Measurements from ENCODE around the gene BEGAIN. TPM values are rescaled to one million over a fixed set of nuclear protein-coding genes. Genes with fewer than 3 reads are reported as not detected.
"Not testable (repeated sequence)": the region's sequence is repeated elsewhere in the genome, so short reads cannot be mapped to it uniquely, and the experiment has no call there.

BEGAIN gene
- total and polyA plus RNA-seq, 11 donors, result 0.14 to 2.8 (median 0.75) TPM

DNA sequence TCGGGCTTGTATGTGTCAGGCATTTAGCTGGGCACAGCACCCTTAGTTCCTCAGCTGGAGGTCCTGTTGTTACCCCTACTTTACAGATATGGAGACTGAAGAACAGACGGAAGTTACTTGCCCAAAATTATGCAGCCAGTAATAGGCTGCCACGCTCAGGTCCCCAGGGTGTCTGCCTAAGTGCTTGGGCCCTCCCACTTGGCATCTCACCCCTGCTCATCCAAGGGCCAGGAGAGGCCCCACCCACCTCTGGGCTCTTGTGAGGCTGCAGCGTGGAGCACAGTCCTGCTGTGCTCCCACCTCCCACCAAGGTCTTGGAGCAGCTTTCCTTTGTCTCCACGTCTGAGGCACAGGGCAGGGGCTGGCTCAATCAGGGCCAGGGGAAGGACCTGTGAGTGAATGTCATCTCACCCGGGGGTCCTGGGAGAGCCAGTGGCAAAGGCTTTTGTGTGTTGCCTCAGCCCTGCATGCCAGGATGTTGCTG lies 64.6 kb downstream of the BEGAIN start:
- 42 to 69% (median 61%) methylated on average over 3 to 6 of the region's 6 CpGs for WGBS, 4 donors
- Histone ChIP-seq H3K9me3 (peaks cover 0 to 4% (median 0%) of the 10 kb centered on the region in 12 donors), H3K36me3 (peaks cover 0 to 14% (median 6%) of the 10 kb centered on the region in 9 donors), H3K4me1 (no peaks in the 10 kb centered on the region), H3K27ac (no peak overlapping the region), H3K27me3 (no peaks in the 10 kb centered on the region), H3K4me3 (no peak overlapping the region)
- intact Hi-C loops (cut with DNase I), result loop anchor here in 1 of 10 donors (10.0 kb wide), 1 partner anchor 122 kb away; no protein-coding TSS in a partner anchor
- TF ChIP-seq POLR2A (IDR thresholded peaks at IDR 0.05), result no peak
- TF ChIP-seq, protein P1, sequence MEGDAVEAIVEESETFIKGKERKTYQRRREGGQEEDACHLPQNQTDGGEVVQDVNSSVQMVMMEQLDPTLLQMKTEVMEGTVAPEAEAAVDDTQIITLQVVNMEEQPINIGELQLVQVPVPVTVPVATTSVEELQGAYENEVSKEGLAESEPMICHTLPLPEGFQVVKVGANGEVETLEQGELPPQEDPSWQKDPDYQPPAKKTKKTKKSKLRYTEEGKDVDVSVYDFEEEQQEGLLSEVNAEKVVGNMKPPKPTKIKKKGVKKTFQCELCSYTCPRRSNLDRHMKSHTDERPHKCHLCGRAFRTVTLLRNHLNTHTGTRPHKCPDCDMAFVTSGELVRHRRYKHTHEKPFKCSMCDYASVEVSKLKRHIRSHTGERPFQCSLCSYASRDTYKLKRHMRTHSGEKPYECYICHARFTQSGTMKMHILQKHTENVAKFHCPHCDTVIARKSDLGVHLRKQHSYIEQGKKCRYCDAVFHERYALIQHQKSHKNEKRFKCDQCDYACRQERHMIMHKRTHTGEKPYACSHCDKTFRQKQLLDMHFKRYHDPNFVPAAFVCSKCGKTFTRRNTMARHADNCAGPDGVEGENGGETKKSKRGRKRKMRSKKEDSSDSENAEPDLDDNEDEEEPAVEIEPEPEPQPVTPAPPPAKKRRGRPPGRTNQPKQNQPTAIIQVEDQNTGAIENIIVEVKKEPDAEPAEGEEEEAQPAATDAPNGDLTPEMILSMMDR (IDR thresholded peaks at IDR 0.05), result no peak
- DNase-seq (peak in 2 of 5 donors; percentile 4 to 16), ATAC-seq (peak in 1 of 4 donors; percentile 24)

DNA sequence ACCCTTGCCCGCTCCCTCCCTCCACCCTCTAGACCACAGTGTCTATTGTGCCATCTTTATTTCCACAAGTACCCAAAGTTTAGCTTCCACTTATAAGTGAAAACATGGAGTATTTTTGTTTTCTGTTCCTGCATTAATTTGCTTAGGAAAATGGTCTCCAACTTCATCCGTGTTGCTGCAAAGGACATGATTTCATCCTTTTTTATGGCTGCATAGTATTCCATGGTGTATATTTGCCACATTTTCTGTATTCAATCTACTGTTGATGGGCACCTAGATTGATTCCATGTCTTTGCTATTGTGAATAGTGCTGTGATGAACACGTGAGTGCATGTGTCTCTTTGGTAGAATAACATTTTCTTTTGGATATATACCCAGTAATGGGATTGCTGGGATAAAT lies 81.2 kb downstream of the BEGAIN start:
- 93 to 97% (median 96%) methylated on average over 3 of the region's 3 CpGs for WGBS, 4 donors
- intact Hi-C loops (cut with DNase I); ATAC-seq; DNase-seq; H3K4me1 ChIP-seq; H3K27ac ChIP-seq; H3K4me3 ChIP-seq; H3K27me3 ChIP-seq; H3K36me3 ChIP-seq: not testable (repeated sequence)
- H3K9me3 ChIP-seq, result peaks cover 0 to 38% (median 5%) of the 10 kb centered on the region in 12 donors

DNA sequence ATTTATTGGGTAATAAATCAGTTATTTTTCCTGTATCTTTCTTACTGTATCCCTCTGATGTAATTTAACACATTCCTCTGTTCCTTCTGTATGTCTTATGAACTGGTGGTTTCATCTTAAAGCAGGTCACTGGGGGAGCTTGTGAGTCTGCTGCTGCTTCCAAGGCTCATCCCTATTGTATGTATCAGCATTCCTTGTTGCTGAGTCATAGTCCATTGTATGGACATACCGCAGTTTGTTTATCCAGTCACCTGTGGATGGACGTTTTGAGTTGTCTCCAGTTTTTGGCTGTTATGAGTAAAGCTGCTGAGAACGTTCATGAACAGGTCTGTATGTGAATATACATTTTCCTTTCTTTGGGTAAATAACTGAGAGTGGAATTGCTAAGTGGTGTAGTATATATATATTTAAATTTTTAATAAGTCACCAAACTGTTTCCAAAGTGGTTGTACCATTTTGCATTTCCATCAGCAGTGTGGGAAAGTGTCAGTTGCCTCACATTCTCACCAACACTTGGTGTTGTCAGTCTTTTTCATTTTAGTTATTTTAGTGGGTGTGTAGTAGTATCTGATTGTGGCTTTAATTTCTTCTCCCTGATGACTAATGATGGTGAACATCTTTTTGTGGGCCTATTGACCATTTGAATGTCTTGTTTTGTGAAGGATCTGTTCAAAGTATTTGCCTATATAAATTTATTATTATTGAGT lies 82.7 kb downstream of the BEGAIN start:
- no peak for TF ChIP-seq POLR2A (IDR thresholded peaks at IDR 0.05)
- TF ChIP-seq, protein P1 (IDR thresholded peaks at IDR 0.05), result no peak
- Histone ChIP-seq H3K36me3 (no peaks in the 10 kb centered on the region), H3K27ac (no peak overlapping the region), H3K4me3 (no peak overlapping the region), H3K4me1 (no peaks in the 10 kb centered on the region), H3K9me3 (peaks cover 0 to 38% (median 5%) of the 10 kb centered on the region in 12 donors), H3K27me3 (no peaks in the 10 kb centered on the region)
- ATAC-seq (no peak), DNase-seq (no peak)
- intact Hi-C loops (cut with DNase I), result no loop called here
- WGBS, 4 donors, result 89 to 93% (median 91%) methylated on average over 3 of the region's 3 CpGs

DNA sequence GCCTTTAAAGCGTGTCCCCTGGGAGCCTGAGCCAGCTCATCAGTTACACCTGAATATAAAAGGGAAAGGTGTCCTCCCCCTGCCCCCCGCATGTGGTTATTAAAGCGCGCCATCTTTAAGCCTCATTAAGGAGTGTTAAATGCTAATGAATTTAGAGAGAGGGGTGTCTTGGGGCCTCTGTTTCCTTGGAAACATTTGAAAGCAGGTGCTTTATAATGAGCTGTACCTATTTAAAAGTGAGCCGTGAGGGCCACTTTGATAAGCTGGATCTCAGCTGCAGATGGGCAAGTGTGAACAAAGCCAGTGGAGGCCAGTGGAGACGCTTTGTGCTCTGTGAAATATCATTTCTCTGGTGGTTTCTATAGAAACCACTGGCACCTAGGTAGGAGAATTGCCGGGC lies 84.0 kb downstream of the BEGAIN start:
- ATAC-seq (no peak), DNase-seq (no peak)
- 80 to 88% (median 84%) methylated on average over 6 to 7 of the region's 7 CpGs for WGBS, 4 donors
- Histone ChIP-seq H3K4me3 (no peak overlapping the region), H3K4me1 (no peaks in the 10 kb centered on the region), H3K27me3 (no peaks in the 10 kb centered on the region), H3K36me3 (no peaks in the 10 kb centered on the region), H3K9me3 (peaks cover 0 to 38% (median 5%) of the 10 kb centered on the region in 12 donors), H3K27ac (no peak overlapping the region)
- no peak for TF ChIP-seq POLR2A (IDR thresholded peaks at IDR 0.05)
- TF ChIP-seq, protein P1 (IDR thresholded peaks at IDR 0.05), result no peak
- intact Hi-C loops (cut with DNase I), result no loop called here

All from heart left ventricle (tissue), 16 donors.